Kidney (tissue), 14 donors: ENCODE results near the gene GNRHR. TPM values are rescaled to one million over a fixed set of nuclear protein-coding genes. Genes with fewer than 3 reads are reported as not detected.
A peak's percentile ranks its signal among the peaks of the same experiment; 100 is the strongest.

Experiments
- DNase-seq, 5 donors: peaks; one replicate each; pipeline ENCODE4 v3.0.0-alpha.2; 2013 to 2020
- FAIRE-seq: peaks from 2 replicates; lab custom pipeline; 2012; peaks lifted over from hg19 to GRCh38; lab: Jason Lieb, UNC
- H3K27ac ChIP-seq, 2 donors: one replicate each; pipeline ENCODE4 v1.7.0; 2013; ENCODE audit warnings: low read depth in 2 of 2, low read length in 2 of 2, inconsistent platforms in 1 of 2
- H3K27me3 ChIP-seq: one replicate; pipeline ENCODE4 v1.7.1; 2013; ENCODE audit warnings: low read length, inconsistent platforms; ENCODE audit not compliant: control insufficient read depth, insufficient read depth
- H3K36me3 ChIP-seq, 3 donors: one replicate each; pipeline versions ENCODE4 v1.7.0 to v1.7.1; 2013; ENCODE audit warnings: low read length in 3 of 3, control low read depth in 1 of 3, inconsistent platforms in 1 of 3; ENCODE audit not compliant: insufficient read depth in 3 of 3, control insufficient read depth in 2 of 3
- H3K4me1 ChIP-seq, 3 donors: one replicate each; pipeline versions ENCODE4 v1.7.0 to v1.7.1; 2013; ENCODE audit warnings: low read length in 3 of 3, inconsistent platforms in 1 of 3, low read depth in 1 of 3; ENCODE audit not compliant: control insufficient read depth in 2 of 3, insufficient read depth in 2 of 3
- H3K4me3 ChIP-seq, 3 donors: one replicate each; pipeline versions ENCODE4 v1.7.0 to v1.8.1; 2013; ENCODE audit warnings: low read length in 3 of 3, control low read depth in 1 of 3, inconsistent platforms in 1 of 3
- H3K9ac ChIP-seq, 3 donors: one replicate each; pipeline versions ENCODE4 v1.7.0 to v1.7.1; 2013; ENCODE audit warnings: low read length in 3 of 3, control low read depth in 1 of 3, inconsistent platforms in 1 of 3
- H3K9me3 ChIP-seq, 3 donors: one replicate each; pipeline versions ENCODE4 v1.7.0 to v1.7.1; 2013; ENCODE audit warnings: low read length in 3 of 3, control low read depth in 1 of 3, inconsistent platforms in 1 of 3; ENCODE audit not compliant: control insufficient read depth in 2 of 3, insufficient read depth in 1 of 3
- intact Hi-C: fragments of 100-400 bp; cut with DNase I; formaldehyde crosslinking; loops from one replicate; pipeline ENCODE4 v1.11.1; 2022
- polyA plus RNA-seq: library from polyadenylated mRNA; stranded (reverse); fragments of 350-450 nt; fragmentation: Illumina TruSeq; extraction: RNeasy Lipid Tissue Mini Kit (QIAGEN cat#74804); gene quantifications from one replicate; pipeline ENCODE4 v1.2.3, GENCODE V29; 2014; ENCODE audit warnings: low read depth, low replicate concordance; ENCODE audit not compliant: insufficient read depth
- total RNA-seq: library from RNA; stranded (reverse); fragmentation: NEBNext Ultra II Directional; extraction: Animal tissue kit (Norgen Biotek cat#: 25700); gene quantifications from one replicate; pipeline ENCODE4 v1.2.1, GENCODE V29; 2021
- TF ChIP-seq, protein P1 (sequence below): IDR thresholded peaks from 3 replicates; pipeline ENCODE4 v1.5.1; 2012; ENCODE audit warnings: mild to moderate bottlenecking, moderate library complexity, borderline replicate concordance; ENCODE audit not compliant: insufficient read depth; ENCODE audit errors: extremely low read depth
- donor health status: control.
- donor health status: control.
- donor health status: control.
- donor health status: control.
- donor health status: control.
- donor health status: DM: yes; HTN: yes; CAD: no.
- donor health status: Normal renal cell carcinoma (clear cell type).

Gene GNRHR
- total and polyA plus RNA-seq, 2 donors from 2014 or later, result not detected

DNA sequence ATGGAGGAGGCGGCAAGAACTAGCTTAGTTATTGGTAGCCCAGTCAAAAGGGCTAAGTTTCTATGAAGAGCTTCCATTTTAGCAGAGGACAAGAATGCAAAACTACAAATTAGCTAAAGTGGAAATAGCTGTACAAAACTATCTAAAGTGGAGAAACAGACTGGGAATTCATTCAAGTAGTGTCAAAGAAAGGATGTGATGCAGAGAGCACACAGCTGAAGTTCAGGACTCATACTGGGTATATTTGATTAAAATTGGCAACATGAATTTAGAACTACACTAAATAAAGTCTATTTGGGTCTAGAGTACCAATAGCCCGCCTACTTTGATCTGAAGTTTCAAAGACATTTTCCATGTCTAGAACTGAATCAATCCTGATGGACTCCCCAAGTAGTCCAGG is 33.1 kb upstream of the GNRHR start:
- intact Hi-C loops, result no loop called here
- Histone ChIP-seq H3K9me3 (no peaks in the 10 kb centered on the region), H3K27me3 (no peaks in the 10 kb centered on the region), H3K36me3 (no peaks in the 10 kb centered on the region), H3K4me1 (no peaks in the 10 kb centered on the region), H3K27ac (no peak overlapping the region), H3K9ac (no peak overlapping the region), H3K4me3 (no peak overlapping the region)
- TF ChIP-seq, protein P1, sequence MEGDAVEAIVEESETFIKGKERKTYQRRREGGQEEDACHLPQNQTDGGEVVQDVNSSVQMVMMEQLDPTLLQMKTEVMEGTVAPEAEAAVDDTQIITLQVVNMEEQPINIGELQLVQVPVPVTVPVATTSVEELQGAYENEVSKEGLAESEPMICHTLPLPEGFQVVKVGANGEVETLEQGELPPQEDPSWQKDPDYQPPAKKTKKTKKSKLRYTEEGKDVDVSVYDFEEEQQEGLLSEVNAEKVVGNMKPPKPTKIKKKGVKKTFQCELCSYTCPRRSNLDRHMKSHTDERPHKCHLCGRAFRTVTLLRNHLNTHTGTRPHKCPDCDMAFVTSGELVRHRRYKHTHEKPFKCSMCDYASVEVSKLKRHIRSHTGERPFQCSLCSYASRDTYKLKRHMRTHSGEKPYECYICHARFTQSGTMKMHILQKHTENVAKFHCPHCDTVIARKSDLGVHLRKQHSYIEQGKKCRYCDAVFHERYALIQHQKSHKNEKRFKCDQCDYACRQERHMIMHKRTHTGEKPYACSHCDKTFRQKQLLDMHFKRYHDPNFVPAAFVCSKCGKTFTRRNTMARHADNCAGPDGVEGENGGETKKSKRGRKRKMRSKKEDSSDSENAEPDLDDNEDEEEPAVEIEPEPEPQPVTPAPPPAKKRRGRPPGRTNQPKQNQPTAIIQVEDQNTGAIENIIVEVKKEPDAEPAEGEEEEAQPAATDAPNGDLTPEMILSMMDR, result no peak
- no peak for DNase-seq
- no peak for FAIRE-seq

DNA sequence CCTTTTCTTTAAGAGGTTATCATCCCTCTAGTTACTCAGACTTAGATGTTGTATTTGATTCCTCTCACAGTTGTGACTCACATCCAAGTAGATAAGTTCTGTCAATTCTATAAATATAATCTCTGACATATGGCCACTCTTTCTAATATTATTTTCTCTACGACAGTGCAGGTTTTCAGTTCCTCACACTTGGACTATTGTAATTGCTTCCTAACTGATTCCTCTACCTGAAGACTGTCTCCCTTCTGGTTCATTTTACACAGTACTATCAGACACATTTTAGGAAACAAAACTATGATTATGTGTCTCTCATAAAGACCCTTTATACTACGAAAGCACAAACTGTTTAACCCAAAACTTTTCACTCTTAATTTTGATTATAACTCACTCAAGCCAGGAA is 31.3 kb upstream of the GNRHR start:
- no peak overlapping the region for H3K4me3 ChIP-seq
- FAIRE-seq, result no peak
- no peak overlapping the region for H3K27ac ChIP-seq
- H3K9ac ChIP-seq, result no peak overlapping the region
- no peaks in the 10 kb centered on the region for H3K4me1 ChIP-seq
- TF ChIP-seq, protein P1, result no peak
- intact Hi-C loops, result no loop called here
- no peaks in the 10 kb centered on the region for H3K27me3 ChIP-seq
- H3K9me3 ChIP-seq, result no peaks in the 10 kb centered on the region
- H3K36me3 ChIP-seq, result no peaks in the 10 kb centered on the region
- DNase-seq, result no peak

- H3K27me3 ChIP-seq, result no peaks in the 10 kb centered on the region
- H3K9ac ChIP-seq, result no peak overlapping the region
- DNase-seq, result no peak
- no peak overlapping the region for H3K27ac ChIP-seq
- no peak for FAIRE-seq
- H3K4me3 ChIP-seq, result no peak overlapping the region
- no peaks in the 10 kb centered on the region for H3K4me1 ChIP-seq
- intact Hi-C loops, result no loop called here
- H3K36me3 ChIP-seq, result no peaks in the 10 kb centered on the region
- no peaks in the 10 kb centered on the region for H3K9me3 ChIP-seq
- TF ChIP-seq, protein P1, result no peak
Observed at GRCh38 chr4:67779631-67780030, 25.4 kb upstream of the GNRHR start.

DNA sequence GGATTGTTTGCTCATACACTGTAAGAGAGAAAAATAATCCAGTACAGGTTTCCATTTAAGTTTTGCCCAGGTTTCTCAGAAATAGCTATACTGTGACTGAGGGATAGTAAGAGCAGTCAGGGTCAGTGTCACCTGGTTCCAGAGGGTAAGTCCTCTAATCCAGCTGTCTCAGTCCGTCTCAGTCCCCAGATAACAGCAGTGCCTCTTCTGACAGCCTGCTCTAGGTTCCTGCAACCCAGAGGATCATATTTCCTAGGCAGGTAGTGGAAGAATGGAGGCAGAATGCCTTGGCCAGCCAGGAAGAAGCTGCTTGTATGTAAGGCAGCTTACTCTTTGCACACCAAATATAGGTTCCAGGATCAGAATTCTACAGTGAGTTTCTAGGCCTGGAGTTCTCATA is 22.6 kb upstream of the GNRHR start:
- no peaks in the 10 kb centered on the region for H3K4me1 ChIP-seq
- H3K36me3 ChIP-seq, result no peaks in the 10 kb centered on the region
- no peak overlapping the region for H3K9ac ChIP-seq
- FAIRE-seq (no peak), DNase-seq (peak in 2 of 5 donors; percentile 13 to 19)
- no peak overlapping the region for H3K27ac ChIP-seq
- no peaks in the 10 kb centered on the region for H3K27me3 ChIP-seq
- no peak overlapping the region for H3K4me3 ChIP-seq
- TF ChIP-seq, protein P1, result no peak
- H3K9me3 ChIP-seq, result no peaks in the 10 kb centered on the region
- intact Hi-C loops, result no loop called here
